A204.1 (cell line): ENCODE data around the gene SATB1.
A peak's percentile ranks its signal among the peaks of the same experiment; 100 is the strongest.

ENCODE experiments used
- FAIRE-seq: peaks from 2 replicates; lab custom pipeline; 2012; peaks lifted over from hg19 to GRCh38; lab: Jason Lieb, UNC

The SATB1 gene

DNA sequence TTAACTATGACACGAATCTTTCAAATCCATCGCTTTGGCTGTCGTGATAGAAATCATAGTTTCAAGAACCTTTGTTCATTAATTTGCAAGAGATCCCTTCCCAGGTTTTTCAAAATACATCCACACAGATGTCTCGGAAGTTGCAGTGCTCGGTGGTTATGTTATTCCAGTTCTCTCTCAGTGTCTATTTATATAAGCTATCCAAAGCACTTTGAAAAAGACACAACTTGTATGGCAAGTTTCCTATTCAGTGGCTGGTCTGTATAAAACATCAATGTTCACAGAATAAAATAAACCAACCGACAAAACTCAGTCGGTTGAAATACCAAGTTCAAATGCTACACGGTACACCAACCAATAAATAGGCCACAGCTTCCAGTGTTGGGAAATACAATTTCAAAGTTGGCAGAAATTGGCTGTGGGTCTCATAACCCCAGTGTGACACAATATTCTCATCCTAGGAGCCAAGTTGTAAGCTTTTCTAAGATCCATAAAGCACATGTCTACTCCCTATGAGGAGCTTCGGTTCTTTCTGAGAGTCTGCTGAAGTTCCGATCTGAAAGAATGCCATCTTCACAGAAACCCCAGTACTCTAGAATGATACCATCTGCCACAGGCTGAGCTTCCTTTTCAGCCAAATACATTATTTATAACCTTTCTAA is 23.7 kb downstream of the SATB1 start:
- no peak for FAIRE-seq

DNA sequence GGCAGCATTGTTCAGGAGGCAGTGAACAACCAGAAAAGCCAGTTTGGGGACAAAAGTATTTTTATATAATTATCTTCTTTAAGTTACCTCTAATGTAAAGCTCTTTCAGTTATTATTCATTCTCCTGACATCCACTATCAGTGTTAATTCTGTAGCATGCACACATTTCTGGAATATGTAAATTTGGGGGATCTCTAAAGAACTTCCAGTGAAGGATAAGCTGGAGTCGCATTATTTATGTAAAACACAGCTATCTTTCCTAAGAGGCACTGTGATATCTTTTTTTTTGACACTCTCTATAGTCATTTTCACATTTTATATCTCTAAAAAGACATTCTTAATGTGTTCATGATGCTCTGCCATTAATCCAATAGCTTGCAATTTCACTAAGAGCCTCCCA is 26.7 kb downstream of the SATB1 start:
- no peak for FAIRE-seq

DNA sequence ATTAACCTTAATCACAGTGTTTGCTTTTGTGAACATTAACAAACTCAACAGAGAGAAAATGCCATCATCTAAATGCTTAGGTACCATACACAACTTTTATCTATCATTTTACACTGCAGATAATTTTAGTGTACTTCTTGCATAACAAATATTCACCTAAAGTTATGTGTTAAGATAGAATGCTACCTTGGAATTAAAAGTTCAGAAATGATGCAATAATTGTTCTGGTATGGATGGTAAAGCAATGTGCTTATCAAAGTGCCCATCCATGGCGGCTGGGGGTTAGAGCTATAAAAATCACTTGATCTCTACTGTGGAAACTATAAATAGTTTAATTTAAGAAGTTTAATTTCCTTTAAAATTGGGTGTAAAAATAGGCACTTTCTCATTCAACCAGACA is 28.7 kb downstream of the SATB1 start:
- no peak for FAIRE-seq

DNA sequence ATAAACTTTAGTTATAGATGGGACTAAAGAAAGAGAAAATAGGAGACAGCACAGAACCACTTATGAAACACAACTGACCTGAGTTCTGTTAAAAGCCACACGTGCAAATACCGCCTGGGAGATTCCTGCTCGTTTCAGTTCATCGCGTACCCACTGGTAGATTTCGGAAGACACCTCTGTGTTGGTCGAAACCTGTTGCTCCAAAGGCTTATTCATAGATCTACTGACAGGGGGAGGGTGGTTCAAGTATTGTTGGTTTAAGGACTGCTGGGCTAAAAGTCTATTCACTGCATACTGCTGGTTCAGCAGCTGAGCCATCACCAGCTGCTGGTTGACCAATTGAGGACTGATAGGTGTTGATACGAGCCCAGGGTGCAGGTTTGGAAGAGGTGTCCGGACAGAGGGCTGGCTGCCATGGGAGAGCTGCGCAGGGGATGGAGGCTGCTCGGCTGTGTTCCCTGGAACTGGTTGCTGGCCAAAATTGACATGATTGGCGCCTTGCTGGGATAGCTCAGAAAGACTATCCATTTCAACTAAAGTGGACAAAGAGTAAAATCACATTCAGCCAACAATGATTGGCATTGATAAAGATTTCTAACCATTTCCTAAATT is 30.6 kb downstream of the SATB1 start:
- no peak for FAIRE-seq

DNA sequence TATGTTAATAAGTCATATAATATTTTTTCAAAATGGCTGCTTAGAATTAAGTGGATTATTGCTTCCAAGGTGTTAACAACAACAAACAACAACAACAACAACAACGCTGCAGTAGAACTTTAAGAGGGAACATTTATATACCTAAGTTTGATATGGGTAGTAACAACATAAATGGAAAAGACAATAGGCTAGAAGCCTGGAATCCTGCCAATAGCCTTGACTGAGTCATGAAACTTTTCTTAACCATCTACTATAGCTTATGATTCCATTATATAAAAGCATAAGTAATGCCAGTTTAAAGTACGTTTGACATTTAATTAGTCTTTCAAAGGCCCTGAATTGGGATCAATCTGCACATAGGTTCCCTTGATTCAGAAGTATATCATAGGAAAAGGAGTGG is 31.2 kb downstream of the SATB1 start:
- FAIRE-seq = no peak

DNA sequence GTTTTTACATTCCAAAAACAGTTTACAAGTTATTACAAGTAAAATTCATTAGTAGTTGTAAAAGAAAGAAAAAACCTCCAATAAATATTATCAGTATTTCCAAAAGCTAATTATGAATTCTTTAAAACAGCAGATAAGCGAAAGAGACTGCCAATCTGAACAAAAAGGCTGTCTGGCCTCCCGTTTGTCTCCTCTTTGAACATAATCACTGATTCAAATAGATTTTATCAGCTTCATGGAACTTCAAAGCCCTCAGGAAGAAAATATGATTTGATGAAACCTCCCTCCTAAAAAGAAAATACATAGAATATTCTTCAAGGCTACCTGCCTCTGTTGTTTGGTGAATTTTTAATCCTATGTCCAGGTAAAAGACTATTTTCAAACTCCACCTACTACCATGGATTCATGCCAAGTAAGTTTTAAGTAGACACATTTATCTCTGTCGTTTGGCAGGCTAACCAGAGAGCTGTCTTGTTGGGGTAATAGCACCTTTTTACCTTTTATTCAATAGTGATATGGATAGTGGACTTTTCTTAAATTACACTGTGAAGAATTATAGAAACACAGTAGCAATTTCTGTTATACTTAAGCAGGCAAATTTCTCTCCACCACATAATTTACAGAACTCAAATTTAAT is 35.0 kb downstream of the SATB1 start:
- no peak for FAIRE-seq

DNA sequence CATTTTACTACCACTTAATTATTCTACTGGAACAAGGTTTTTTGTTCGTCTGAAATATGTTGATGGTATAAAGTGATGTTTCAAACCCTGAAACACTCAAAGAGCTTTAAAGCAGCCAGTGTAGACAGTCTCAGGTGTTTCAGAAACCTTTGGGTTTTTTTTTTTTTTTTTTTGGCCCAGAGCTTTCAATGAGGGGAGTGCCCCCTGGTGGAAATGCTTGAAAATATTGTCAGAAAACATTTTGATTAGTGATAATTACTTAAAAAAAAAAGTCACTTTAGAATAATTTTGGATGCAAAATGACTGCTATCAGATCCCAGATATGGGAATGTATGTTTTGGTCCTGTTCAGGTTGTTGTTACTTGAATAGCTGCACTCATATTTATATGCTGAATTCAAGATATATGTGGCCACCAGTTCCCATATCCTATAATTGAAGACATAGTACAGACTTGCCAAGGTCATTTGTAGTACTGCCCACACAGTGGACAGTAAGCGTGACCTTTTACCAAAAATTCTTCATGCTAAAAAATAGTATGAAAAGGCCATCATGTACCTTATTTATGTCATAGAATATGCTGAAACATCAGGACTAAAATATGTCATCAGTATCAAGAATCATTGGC is 35.9 kb downstream of the SATB1 start:
- FAIRE-seq = peak; percentile 25

DNA sequence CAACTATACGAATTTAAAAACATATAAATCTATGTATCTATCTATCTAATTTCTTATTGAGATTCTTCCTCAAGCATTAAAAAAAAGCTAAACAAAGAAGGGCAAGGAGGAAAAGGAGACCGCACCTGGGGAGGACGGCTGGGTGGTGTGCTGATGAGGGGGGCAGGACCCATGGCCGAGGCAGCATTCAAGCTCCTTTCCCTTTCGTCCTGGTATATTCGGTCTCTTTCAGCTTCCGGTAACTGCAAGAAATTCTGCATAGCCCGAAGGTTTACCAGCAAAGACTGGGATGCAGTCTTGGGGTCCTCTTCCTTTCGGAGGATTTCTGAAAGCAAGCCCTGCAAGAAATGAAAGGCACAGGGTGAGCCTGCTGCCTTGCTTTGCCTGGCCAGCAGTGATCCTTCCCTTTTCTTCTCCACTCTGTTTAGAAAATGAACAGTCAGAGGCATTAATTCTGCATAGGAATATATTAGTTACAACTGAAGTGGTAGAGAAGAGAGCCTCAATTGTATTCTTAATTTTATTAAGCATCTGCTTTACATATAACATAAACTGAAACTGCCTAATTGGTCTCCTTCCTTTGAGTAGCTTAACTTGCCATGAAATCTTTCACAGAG is 38.8 kb downstream of the SATB1 start:
- no peak for FAIRE-seq

DNA sequence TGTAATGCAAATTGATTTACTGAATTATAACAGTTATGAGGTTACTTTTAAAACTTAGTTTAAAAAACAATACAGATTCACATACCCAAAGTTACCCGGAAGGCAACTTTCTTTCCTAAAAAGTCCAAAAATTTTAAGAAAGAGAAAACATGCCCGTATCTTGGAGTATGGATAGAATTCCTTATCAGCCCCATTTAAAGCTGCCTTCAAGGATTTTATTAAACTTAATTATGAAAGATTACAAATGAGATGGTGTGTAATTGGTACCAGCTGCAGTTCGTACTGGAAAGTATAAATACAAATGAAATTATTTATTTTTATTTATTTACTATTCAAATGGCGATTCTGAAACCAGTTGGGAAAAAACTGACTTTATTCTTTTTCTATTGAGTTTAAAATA is 39.4 kb downstream of the SATB1 start:
- FAIRE-seq = no peak

DNA sequence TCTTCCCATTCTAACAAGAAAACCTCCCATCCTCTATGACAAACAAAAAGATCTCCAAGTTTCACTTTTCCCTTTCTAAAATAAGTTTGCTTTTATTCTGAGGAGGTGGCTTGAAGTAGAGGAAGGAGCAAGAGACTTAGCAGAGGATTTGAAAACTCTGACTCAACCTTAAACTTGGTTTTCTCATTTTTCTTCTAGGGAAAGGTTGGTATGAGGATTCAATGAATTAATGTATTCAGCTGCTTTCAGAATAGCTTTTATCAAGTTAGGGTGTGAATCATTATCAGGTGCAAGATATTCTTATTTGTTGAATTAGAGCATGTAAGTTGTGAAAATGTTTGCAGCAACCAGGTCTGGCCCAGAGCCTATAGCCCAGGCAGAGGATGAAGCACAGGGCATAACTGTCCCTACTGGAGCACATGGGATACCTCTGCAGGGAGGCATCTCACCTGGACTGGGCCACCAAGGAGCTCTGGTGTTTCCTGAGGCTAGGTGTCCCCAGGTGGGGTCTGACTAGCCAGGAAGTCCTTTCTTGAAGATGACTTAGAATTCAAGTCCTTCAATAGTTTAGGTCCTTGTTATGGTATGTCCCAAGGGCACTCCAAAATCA is 42.3 kb downstream of the SATB1 start:
- FAIRE-seq = no peak

DNA sequence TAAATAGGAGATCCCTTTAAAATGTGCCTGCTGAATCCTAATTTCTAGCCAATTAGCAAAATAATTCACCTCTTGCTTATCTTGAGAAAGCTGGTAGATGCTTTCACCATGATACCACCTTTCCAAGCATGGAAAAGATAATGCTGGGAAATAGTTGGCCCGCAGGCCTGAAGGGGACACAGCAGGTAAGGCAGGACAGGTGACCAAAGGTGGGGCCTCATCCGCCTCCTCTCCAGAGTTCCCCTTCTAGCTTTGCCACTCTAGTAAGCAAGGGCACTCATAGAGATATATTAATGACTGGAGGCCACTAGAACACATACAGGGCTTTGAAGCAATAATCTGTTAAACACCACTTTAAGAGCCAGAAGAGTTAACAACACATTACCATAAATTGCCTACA is 45.5 kb downstream of the SATB1 start:
- FAIRE-seq = no peak

DNA sequence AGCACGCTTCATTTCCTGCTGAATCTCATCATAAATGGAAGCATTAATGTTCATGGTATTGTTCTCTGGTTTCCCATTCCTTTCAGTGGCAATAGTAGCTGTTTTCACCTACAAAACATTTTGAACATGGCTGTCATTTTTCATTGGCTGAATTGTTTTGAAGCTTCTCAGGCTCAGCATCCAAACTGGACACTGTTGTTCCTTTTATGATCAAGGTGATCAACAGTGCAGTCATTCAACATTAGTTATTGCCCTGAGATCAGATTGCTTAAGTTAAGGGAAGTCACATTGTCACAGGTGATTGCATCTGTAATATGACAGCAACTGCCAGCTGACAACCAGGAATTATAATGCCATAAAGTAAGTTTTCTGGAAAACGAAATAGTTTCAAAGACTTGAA is 46.9 kb downstream of the SATB1 start:
- no peak for FAIRE-seq

DNA sequence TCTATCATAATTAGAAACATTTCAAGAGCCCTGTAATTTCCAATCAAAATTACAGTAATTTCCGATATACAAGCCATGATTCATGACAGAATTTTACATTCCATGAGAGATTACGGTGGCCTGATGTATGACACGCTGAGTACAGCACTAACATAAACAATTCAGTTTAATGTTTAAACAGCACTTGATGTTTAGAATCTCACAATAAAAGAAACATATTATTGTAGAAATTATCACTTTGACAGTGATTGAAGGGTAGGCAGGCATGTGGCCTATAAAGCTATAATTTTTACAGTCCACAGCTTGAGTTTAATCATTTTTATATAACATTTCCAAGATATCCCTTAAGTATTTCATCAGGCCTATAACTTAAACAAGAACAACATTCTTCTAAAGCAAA is 48.5 kb downstream of the SATB1 start:
- FAIRE-seq = no peak

DNA sequence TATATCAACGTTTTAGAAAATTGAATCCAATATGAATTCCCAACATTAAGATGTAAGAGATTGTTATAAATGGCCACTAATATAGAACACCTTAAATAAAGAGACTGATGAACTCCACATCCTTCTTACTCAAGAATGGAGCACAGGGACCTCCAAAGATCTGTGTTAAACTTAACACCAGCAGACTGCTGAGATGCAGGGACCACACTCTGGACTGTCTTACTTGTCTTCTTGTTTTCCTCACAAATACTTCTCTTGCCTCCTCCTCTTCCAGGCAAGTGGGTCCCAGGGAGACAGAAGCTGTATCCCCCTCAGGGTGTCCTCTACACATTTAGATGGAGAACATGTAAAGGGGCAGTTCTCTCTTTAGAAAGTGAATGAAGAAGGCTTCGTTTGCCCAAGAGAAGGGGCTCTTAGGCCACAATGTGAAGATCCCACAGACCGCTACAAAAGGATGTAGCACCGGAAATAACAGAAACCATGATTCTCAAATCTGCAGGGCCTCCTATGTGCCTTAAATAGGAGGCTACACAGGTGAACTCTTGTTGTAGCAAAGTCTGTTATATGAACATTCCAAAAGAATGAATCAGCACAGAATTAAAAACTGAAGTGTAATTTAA is 52.2 kb downstream of the SATB1 start:
- FAIRE-seq = no peak

DNA sequence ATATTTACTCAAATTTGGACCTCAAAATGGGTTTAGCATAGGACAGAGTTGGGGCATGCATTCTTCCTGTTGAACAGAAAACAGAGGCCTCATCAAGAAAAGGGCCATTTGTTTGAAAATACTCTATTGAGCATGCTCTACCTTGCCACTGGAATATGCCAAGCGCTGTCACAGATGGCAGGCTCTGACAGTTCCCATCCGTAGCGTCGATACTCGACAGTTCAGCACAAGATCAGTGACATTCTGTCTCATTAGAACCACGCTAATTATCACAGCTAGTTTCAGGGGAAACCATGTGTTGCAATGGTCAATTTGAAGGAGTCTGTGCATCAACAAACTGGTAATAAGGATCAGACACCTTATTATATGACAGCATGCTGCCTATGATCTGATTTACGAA is 54.5 kb downstream of the SATB1 start:
- no peak for FAIRE-seq

DNA sequence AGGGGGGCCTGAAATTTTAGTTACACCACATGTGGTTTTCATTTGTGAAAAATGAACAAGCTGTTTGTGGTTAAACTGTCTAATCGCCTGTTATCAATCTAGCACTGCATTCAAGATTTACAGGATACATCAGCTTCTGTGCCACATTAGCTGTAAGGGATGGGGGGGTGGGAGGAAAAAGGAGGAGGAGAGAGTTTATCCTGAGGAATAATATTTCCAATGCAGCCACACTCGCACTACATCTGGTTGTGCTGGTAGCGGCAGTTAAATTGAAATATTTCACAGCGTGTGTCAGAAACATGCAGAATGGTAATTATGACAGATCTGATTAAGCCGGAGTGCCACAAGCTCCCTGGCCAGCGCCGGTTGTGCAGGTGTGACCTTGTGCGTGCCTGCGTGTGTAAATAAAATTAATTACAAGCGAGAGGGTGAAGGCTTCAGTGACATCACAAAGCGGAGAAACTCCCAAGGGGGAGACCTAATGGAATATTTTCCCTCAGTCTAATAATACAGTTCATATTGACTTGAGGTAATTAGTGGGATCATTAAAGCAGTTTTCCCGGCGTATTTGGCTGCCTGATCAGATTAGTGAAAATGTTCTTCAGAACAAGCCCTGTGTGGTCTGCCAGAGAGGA is 55.5 kb downstream of the SATB1 start:
- no peak for FAIRE-seq

DNA sequence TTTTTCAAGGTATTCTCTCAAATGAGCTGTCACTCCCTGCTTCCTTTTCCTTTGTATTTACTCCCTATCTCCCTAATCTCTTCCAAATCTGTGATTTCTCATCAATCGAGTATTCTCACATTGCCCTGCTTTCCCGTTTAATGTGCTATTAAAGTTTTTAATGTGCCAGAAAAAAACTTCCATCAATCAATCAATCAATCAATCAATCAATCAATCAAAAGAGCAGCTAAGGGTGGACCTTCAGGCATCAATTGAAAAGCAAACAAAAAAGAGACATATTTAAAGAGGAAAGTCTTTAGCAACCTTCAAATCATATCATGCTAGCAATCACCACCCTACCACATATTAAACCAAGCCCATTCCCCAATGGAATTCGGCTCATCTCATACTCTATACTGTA is 58.9 kb downstream of the SATB1 start:
- FAIRE-seq = no peak

DNA sequence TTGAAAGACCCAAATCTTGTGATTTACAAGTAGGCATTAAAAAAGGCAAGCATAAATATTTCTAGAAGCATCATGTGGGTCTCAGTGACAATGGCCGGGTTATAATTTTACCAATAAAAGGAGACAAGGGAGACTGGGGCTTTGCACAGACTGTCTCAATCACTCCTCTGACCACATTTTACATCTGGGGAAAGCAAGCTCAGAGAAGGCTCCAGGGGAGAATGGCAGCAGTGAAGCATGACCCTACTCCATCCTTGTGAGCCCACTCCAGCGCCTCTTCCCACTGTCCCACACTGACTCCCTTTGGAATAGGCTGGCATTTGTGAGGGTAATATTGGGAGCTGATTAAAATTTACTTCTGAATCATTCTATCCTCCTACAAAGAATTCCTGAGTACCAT is 61.8 kb downstream of the SATB1 start:
- no peak for FAIRE-seq

DNA sequence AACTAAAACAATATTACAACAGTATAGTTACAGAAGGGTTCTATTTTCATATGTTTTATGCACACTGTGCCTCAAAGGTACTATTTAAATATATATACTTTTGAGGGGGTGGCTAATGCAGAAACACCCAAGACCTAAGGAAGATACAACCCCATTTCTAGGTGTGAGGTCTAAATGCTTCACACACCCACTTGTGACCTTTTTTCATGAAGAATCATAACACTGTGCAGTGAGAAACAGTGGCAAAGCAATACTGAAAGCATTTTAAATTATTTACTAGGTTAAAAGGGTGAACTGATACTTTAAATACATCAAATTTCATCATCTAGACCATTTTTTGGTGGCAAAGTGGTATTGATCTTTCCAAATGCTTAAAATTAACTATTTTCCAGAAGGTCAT is 67.4 kb downstream of the SATB1 start:
- no peak for FAIRE-seq

DNA sequence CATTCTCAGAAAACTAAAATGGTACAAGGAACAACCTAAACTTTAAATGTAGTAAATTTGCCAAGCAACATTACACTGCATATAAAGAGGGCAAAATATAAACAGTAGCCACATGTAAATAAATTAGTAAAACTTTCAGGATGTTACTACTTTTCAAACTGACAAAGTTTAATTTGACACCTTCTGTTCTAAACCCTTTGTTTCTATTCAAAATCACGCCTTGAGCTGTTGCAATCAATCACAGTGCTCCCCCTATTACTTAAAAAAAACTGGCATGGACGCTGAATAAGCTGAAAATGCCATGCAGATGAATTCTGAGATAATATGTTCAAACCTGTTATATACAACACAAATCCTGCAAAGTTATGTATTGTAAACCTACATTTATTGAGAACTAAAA is 69.3 kb downstream of the SATB1 start:
- no peak for FAIRE-seq

DNA sequence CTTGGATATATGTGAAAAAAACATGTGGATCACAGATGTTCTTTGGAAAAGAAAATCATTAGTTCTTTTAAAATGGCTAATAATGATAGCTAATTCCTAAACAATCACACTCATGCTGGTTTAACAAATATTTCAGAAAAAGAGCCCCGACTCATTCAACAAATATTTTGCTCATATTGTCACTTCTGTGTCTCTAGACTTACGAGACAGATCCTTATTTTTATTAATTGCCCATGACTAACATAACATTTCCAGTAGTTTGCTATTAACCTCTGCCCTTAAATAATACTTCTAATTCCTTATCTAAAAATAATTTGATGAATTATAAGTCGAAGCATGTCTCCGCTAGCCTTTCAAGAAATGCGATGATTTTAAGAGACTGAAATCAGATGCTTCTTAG is 70.4 kb downstream of the SATB1 start:
- FAIRE-seq = no peak
